Endothelial cell (in vitro differentiated cells): ENCODE results near the gene ANAPC5. TPM values are rescaled to one million over a fixed set of nuclear protein-coding genes. Genes with fewer than 3 reads are reported as not detected.

Experiments
- total RNA-seq: library from RNA; stranded (reverse); fragmentation: NEBNext Ultra II Directional; extraction: Animal tissue kit (Norgen Biotek cat#: 25700); gene quantifications from one replicate; pipeline ENCODE4 v1.2.1, GENCODE V29; 2021; ENCODE audit not compliant: unreplicated experiment

ANAPC5 gene
- total RNA-seq, 1 donor from 2014 or later, result 68.7 TPM

Other genes with a start within 250 kb of the ANAPC5 start
- 0.82 TPM for gene P2RX7, start 219.5 kb downstream of the ANAPC5 start, total RNA-seq
- 20.0 TPM for gene P2RX4, start 142.3 kb downstream of the ANAPC5 start, total RNA-seq
- gene CAMKK2, start 55.7 kb downstream of the ANAPC5 start, total RNA-seq, result 44.5 TPM
- gene RNF34, start 47.7 kb upstream of the ANAPC5 start, total RNA-seq, result 46.5 TPM
- 36.7 TPM for gene KDM2B, start 228.6 kb upstream of the ANAPC5 start, total RNA-seq